Pancreas (tissue), 10 donors: ENCODE results near the gene H1-8. TPM values are rescaled to one million over a fixed set of nuclear protein-coding genes. Genes with fewer than 3 reads are reported as not detected.
A peak's percentile ranks its signal among the peaks of the same experiment; 100 is the strongest.

Experiments
- ATAC-seq, 4 donors: fragments of 200-7000 bp; cut with Tn5 transposase; one replicate each; pipeline versions ENCODE4 v1.8.0 to v1.9.1; 2020; ENCODE audit warnings: mild to moderate bottlenecking in 4 of 4, moderate library complexity in 4 of 4
- DNase-seq, 6 donors: peaks; one replicate each; pipeline ENCODE4 v3.0.0-alpha.2; 2020
- FAIRE-seq: peaks from 2 replicates; lab custom pipeline; 2012; peaks lifted over from hg19 to GRCh38; lab: Jason Lieb, UNC
- H3K27ac ChIP-seq, 4 donors: fragments of 200-600 bp; sonication (generic); 1 replicate in 3 of 4; 2 replicates in 1 of 4; pipeline versions ENCODE4 v1.5.0 to v1.8.0; 2020
- H3K27me3 ChIP-seq, 4 donors: fragments of 200-600 bp; one replicate each; pipeline ENCODE4 v1.8.0; 2021
- H3K36me3 ChIP-seq, 3 donors: fragments of 200-600 bp; sonication (generic) in 1 of 3; one replicate each; pipeline versions ENCODE4 v1.5.0 to v1.8.0; 2020 to 2021
- H3K4me1 ChIP-seq, 3 donors: fragments of 200-600 bp; one replicate each; pipeline ENCODE4 v1.8.0; 2021
- H3K4me3 ChIP-seq, 4 donors: fragments of 200-600 bp; sonication (generic) in 2 of 4; one replicate each; pipeline versions ENCODE4 v1.5.0 to v1.8.0; 2020 to 2021
- H3K9me3 ChIP-seq, 4 donors: fragments of 200-600 bp; one replicate each; pipeline ENCODE4 v1.8.0; 2021
- WGBS, 2 donors: extraction: QIAGEN DNeasy Blood & Tissue Kit; methylation state at CpG; one replicate each; pipeline ENCODE4 v1.1.7; 2013; 5-methylcytosine and 5-hydroxymethylcytosine counted together
- intact Hi-C, 3 donors: fragments of 100-400 bp; cut with DNase I; formaldehyde crosslinking; loops; one replicate each; pipeline versions ENCODE4 v1.11.1 to v1.14.2; 2022
- polyA plus RNA-seq, 2 donors: library from polyadenylated mRNA; stranded (reverse); fragments of 200-250 nt; gene quantifications; one replicate each; pipeline ENCODE4 v1.2.3, GENCODE V29; 2013
- total RNA-seq, 6 donors: library from RNA; stranded (reverse); fragmentation: NEBNext Ultra II Directional in 4 of 6; extraction: Animal tissue kit (Norgen Biotek cat#: 25700) in 4 of 6; gene quantifications; one replicate each; pipeline versions ENCODE4 v1.2.1 to v1.2.4, GENCODE V29; 2021 to 2023
- TF ChIP-seq, protein P1 (sequence below), 4 donors: fragments of 200-600 bp; sonication (generic) in 3 of 4; IDR thresholded peaks; one replicate each; pipeline versions ENCODE4 v1.5.0 to v1.8.0; 2021; ENCODE audit warnings: antibody characterized with exemption in 4 of 4
- donor health status: healthy with polysubstance abuse.
- donor health status: DM: no; HTN: no; CAD: no; lungs with moderate emphysema.
- donor health status: DM: no; HTN: no; CAD: no.
- donor health status: control.
- donor health status: control.
- donor health status: Bipolar disorder and iron deficiency.
- donor health status: DM: yes; HTN: yes; CAD: no.
- donor health status: DM: no; HTN: no; CAD: no.
- donor health status: DM: no; HTN: no; CAD: no.
- donor health status: DM: yes; HTN: yes; CAD: no.

The H1-8 gene
- total and polyA plus RNA-seq, 8 donors = not detected

DNA sequence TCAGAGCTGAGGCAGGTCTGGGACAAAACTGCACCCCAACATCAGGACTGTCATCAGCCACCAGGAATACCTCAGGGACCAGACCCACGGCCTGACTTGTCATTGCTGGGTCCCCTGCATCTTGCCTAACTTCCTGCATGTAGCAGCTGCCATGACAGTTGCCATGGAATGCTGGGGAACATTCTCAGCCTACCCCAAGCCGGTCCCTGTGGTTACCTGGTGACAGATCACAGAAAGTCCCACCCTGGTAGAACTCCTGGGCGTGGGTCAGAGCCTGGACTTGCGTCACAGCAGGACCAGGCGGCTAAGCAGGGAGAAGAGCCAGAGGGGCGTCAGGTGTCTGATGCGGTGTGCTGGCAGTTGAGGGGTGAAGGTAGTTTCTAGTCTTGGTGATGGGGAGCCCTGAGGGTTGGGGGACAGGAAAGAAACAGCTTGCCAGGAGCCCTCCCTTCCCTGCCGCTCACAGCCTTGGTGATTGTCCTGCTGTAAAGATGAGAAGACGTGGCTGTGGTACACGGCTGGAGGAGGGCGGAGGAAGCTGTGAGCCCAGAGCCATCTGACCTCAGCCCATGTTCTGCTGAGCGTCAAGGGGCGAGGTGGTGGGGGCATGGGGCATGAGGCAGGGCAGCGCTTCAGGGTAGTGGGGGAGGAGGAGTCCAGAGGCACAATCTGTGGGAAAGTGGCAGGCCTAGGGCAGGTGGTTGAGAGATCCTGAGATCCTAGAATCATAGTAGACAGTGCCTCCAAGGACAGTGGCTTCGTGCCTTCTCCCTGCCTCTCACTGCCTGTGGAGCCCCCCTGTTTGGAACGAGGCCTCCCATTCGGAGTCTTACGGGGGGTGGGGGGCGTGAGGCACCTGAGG, 5.4 kb downstream of the H1-8 start:
- H3K4me1 ChIP-seq = peaks cover 0 to 4% (median 0%) of the 10 kb centered on the region in 3 donors
- no peak overlapping the region for H3K4me3 ChIP-seq
- peak; percentile 55 to 93 (median 88) for ATAC-seq
- intact Hi-C loops = no loop called here
- WGBS, 2 donors = 68 to 69% methylated on average over 19 of the region's 19 CpGs
- no peaks in the 10 kb centered on the region for H3K27me3 ChIP-seq
- no peaks in the 10 kb centered on the region for H3K9me3 ChIP-seq
- TF ChIP-seq, protein P1, sequence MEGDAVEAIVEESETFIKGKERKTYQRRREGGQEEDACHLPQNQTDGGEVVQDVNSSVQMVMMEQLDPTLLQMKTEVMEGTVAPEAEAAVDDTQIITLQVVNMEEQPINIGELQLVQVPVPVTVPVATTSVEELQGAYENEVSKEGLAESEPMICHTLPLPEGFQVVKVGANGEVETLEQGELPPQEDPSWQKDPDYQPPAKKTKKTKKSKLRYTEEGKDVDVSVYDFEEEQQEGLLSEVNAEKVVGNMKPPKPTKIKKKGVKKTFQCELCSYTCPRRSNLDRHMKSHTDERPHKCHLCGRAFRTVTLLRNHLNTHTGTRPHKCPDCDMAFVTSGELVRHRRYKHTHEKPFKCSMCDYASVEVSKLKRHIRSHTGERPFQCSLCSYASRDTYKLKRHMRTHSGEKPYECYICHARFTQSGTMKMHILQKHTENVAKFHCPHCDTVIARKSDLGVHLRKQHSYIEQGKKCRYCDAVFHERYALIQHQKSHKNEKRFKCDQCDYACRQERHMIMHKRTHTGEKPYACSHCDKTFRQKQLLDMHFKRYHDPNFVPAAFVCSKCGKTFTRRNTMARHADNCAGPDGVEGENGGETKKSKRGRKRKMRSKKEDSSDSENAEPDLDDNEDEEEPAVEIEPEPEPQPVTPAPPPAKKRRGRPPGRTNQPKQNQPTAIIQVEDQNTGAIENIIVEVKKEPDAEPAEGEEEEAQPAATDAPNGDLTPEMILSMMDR (IDR thresholded peaks at IDR 0.05) = no peak
- H3K27ac ChIP-seq = no peak overlapping the region
- peak in 4 of 6 donors; percentile 41 to 58 (median 49) for DNase-seq
- FAIRE-seq = no peak
- H3K36me3 ChIP-seq = no peaks in the 10 kb centered on the region

- no peak overlapping the region for H3K27ac ChIP-seq
- 85 to 90% methylated on average over 17 to 18 of the region's 18 CpGs for WGBS, 2 donors
- DNase-seq (no peak), ATAC-seq (no peak), FAIRE-seq (no peak)
- no peaks in the 10 kb centered on the region for H3K9me3 ChIP-seq
- TF ChIP-seq, protein P1 (IDR thresholded peaks at IDR 0.05) = no peak
- no peak overlapping the region for H3K4me3 ChIP-seq
- intact Hi-C loops = no loop called here
- peaks cover 0 to 4% (median 0%) of the 10 kb centered on the region in 3 donors for H3K4me1 ChIP-seq
- H3K36me3 ChIP-seq = no peaks in the 10 kb centered on the region
- H3K27me3 ChIP-seq = no peaks in the 10 kb centered on the region
Measured at GRCh38 chr3:129549006-129549800, 6.2 kb downstream of the H1-8 start.

GRCh38 chr3:129549805-129550204, 6.8 kb downstream of the H1-8 start:
- TF ChIP-seq, protein P1 (IDR thresholded peaks at IDR 0.05) = no peak
- H3K9me3 ChIP-seq = no peaks in the 10 kb centered on the region
- WGBS, 2 donors = 92% methylated on average over 3 of the region's 3 CpGs
- H3K4me3 ChIP-seq = no peak overlapping the region
- H3K36me3 ChIP-seq = no peaks in the 10 kb centered on the region
- DNase-seq = no peak
- no peak overlapping the region for H3K27ac ChIP-seq
- no peak for FAIRE-seq
- H3K27me3 ChIP-seq = no peaks in the 10 kb centered on the region
- intact Hi-C loops = no loop called here
- no peak for ATAC-seq
- H3K4me1 ChIP-seq = peaks cover 0 to 4% (median 0%) of the 10 kb centered on the region in 3 donors

DNA sequence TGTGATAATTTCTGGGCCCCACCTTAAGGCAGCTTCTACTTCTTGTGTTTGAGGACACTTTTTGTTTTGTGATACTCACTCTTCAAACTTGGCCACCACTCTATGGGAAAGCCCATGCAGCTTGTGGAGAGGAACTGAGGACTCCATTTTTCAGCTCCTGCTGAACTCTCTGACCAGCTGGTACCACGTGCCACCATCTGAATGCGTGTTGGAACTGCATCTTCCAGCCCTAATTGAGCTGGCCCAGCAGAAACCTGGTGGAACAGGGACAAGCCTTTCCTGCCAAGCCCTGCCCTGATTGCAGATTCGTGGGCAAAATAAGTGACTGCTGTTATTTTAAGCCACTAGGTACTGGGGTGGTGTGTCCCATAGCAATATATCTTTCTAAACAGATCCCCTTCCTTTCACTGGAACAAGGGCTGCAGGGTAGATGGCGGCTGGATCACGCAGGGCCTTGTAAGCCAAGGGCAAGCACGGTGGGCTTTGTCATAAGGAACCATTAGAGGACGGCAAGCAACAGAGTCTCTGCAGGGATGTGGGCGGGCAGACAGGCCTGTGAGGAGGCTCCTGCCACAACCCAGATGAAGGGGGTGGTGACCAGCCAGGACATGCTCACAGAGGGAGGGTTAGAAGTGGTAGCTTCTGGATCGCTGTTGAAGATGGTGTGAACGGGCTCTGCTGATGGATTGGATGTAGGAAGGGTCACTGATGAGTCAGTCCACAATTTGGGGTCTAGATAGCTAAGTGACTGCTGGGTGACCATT, 9.5 kb downstream of the H1-8 start:
- H3K4me3 ChIP-seq = no peak overlapping the region
- TF ChIP-seq, protein P1 (IDR thresholded peaks at IDR 0.05) = no peak
- no peaks in the 10 kb centered on the region for H3K36me3 ChIP-seq
- H3K4me1 ChIP-seq = peaks cover 0 to 4% (median 0%) of the 10 kb centered on the region in 3 donors
- FAIRE-seq (no peak), DNase-seq (peak in 1 of 6 donors; percentile 31), ATAC-seq (no peak)
- H3K9me3 ChIP-seq = no peaks in the 10 kb centered on the region
- H3K27me3 ChIP-seq = no peaks in the 10 kb centered on the region
- WGBS, 2 donors = 81 to 83% methylated on average over 10 of the region's 10 CpGs
- intact Hi-C loops = no loop called here
- H3K27ac ChIP-seq = no peak overlapping the region
